Activated CD4-positive, alpha-beta memory T cell treated with anti-CD3 and anti-CD28 coated beads, Interleukin-2, amount 10 ng/mL, durations not matched to agents 7 days and 5 days (primary cell): ENCODE results near the gene CIAPIN1. TPM values are rescaled to one million over a fixed set of nuclear protein-coding genes. Genes with fewer than 3 reads are reported as not detected.
A peak's percentile ranks its signal among the peaks of the same experiment; 100 is the strongest.
"Not testable (repeated sequence)": the region's sequence is repeated elsewhere in the genome, so short reads cannot be mapped to it uniquely, and the experiment has no call there.

Experiments
- CTCF ChIA-PET: fragments of 350-600 bp; sonication (Branson Sonifier 250); formaldehyde crosslinking; loops from one replicate; lab custom pipeline; 2021; ENCODE audit warnings: antibody characterized with exemption, inconsistent platforms; lab: Charles Lee
- POLR2A ChIA-PET: fragments of 350-600 bp; sonication (Branson Sonifier 250); formaldehyde crosslinking; loops from one replicate; lab custom pipeline; 2021; ENCODE audit warnings: antibody characterized with exemption; lab: Charles Lee
- DNase-seq: peaks from one replicate; pipeline ENCODE4 v3.0.0-alpha.2; 2020
- H3K27ac Mint-ChIP-seq: one replicate; pipeline ENCODE4 v1.8.0; 2021; ENCODE audit warnings: mild to moderate bottlenecking, mixed read lengths
- H3K27me3 Mint-ChIP-seq: one replicate; pipeline ENCODE4 v1.8.0; 2021; ENCODE audit warnings: mixed read lengths
- H3K36me3 Mint-ChIP-seq: one replicate; pipeline ENCODE4 v1.8.0; 2021; ENCODE audit warnings: low read depth, mixed read lengths
- H3K4me1 Mint-ChIP-seq: one replicate; pipeline ENCODE4 v1.8.0; 2021; ENCODE audit warnings: mixed read lengths
- H3K4me3 Mint-ChIP-seq: one replicate; pipeline ENCODE4 v1.8.0; 2021; ENCODE audit warnings: mild to moderate bottlenecking, mixed read lengths
- H3K9me3 Mint-ChIP-seq: one replicate; pipeline ENCODE4 v1.8.0; 2021; ENCODE audit warnings: mixed read lengths
- total RNA-seq, 2 experiments: library from RNA; stranded (reverse); gene quantifications; one replicate each; pipeline ENCODE4 v1.2.3, GENCODE V29; 2021

Gene CIAPIN1
- total RNA-seq, 2 experiments from 2014 or later = 35.8 to 36.1 TPM

DNA sequence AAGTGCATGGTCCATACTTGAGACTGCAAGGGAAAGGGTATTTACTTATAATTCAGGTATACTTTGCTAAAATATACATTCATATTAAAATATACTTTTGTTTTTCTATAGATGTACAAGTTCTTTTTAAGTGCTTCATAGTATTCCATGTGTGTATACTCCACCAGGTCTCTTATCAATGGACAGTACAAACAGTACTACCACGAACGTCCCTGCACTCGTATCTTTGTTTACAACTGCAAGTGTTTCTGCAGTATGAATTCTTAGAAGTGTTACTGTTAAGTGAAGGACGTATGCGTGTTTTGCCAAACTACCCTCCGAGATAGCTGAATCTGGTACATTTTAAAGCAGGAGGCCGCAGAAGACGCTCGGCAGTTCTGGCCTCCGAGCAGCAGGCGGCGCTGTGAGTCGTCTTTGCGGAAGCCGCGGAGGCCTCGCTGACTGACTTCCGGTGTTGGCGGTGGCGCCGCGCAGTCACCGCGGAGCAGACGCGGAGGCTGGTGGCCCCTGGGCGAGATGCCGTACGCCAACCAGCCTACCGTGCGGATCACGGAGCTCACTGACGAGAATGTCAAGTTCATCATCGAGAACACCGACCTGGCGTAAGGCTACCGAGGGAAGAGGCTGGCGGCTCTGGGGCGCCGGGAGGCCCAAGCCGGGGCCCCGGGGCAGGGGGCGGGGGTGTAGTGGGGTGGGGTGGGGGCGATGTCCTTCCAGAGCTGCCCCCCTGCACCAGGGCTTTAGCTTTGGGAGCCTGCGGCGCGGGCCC lies 15.2 kb upstream of the CIAPIN1 start, which contains the start of gene POLR2C:
Gene POLR2C, plus strand, starts transcription at position 471 of the 769 bp plus-strand sequence. Its CDS starts 46 bp downstream, at position 517.
- no peaks in the 10 kb centered on the region for H3K9me3 Mint-ChIP-seq
- DNase-seq = peak; percentile 93
- ChIA-PET CTCF (interaction anchor here (0.6 to 2.3 kb wide), 34 partner anchors 10 to 611 kb away, joined by 3 to 45 read pairs (median 4); partner anchors contain the start of genes CCDC102A, CCL17, CIAPIN1 and COQ9), POLR2A (interaction anchor here (0.6 to 5.0 kb wide), 21 partner anchors 11 to 529 kb away, joined by 3 to 65 read pairs (median 6); partner anchors contain the start of genes CCDC102A, CIAPIN1, COQ9 and DOK4)
- peaks cover 36% of the 10 kb centered on the region for H3K4me1 Mint-ChIP-seq
- peak within 1 kb of the TSS; percentile 96 for H3K27ac Mint-ChIP-seq
- no peaks in the 10 kb centered on the region for H3K27me3 Mint-ChIP-seq
- peak within 1 kb of the TSS; percentile 99 for H3K4me3 Mint-ChIP-seq
- peaks cover 35% of the 10 kb centered on the region for H3K36me3 Mint-ChIP-seq

DNA sequence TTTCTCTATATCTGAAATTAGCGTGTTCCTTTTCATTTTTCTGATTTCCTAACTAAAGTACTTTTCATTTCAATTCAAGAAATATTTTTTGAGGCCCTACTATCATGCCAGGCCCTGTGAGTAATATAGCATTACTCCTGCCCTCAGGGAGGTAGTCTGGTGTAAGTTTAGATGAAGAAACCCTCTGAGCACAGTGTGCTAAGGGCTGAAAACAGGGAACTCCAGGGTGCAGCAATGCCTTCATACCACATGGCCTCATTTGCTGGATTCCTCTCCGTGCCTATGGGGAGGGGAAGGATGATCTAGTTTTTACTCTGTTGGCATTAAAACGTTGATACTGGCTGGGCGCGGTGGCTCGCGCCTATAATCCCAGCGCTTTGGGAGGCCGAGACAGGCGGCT lies 4.8 kb upstream of the CIAPIN1 start:
- Mint-ChIP-seq H3K9me3 (no peaks in the 10 kb centered on the region), H3K27me3 (no peaks in the 10 kb centered on the region), H3K4me1 (peaks cover 17% of the 10 kb centered on the region), H3K36me3 (peaks cover 43% of the 10 kb centered on the region), H3K27ac (no peak overlapping the region), H3K4me3 (no peak overlapping the region)
- ChIA-PET POLR2A (interaction anchor here (2.6 kb wide), 1 partner anchor 10 kb away, joined by 11 read pairs; the partner anchor contains the start of gene POLR2C), CTCF (interaction anchor here (1.1 kb wide), 1 partner anchor 10 kb away, joined by 6 read pairs; the partner anchor contains the start of gene POLR2C)
- DNase-seq = no peak

DNA sequence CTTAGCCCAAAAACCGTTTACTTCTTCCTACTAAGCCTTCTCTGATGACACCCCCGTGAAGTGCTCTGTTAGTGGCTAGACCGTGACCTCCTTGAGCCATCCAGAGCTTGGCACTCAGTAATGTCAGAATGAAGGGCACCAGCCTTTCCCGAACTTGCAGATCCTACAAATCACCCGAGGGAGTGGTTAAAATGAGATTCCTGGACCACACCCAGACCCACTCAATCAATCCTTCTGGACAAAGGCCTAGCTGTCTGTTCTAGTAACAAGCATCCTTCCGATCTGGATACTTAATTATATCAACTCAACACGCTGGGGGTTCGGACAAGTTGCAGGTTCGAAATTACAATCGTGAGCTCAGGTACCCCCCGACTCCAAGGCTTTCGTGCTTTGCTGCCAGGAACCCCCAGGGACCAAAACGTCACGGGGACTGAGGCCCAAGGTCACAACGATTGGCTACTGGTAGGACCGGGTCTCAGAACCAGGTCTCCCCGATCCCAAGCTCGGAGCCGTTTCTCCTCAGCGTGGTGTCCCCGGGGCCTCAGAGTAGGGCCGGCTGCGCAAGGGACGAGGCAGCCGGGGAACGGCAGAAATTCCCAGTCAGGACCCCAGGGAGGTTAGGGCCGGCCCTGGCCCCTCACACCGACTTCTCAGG lies 527 bp downstream of the CIAPIN1 start:
- Mint-ChIP-seq H3K36me3 (peaks cover 14% of the 10 kb centered on the region), H3K27ac (peak overlapping the region; percentile 83), H3K4me3 (peak overlapping the region; percentile 91), H3K4me1 (peaks cover 33% of the 10 kb centered on the region), H3K9me3 (no peaks in the 10 kb centered on the region), H3K27me3 (no peaks in the 10 kb centered on the region)
- peak; percentile 36 for DNase-seq
- POLR2A ChIA-PET = interaction anchor here (0.7 to 4.2 kb wide), 37 partner anchors 8 to 578 kb away, joined by 3 to 65 read pairs (median 4); partner anchors contain the start of genes ADGRG5, CCDC102A, DOK4 and NLRC5
- CTCF ChIA-PET = interaction anchor here (0.9 to 3.5 kb wide), 12 partner anchors 10 to 202 kb away, joined by 3 to 45 read pairs (median 6); partner anchors contain the start of gene POLR2C

DNA sequence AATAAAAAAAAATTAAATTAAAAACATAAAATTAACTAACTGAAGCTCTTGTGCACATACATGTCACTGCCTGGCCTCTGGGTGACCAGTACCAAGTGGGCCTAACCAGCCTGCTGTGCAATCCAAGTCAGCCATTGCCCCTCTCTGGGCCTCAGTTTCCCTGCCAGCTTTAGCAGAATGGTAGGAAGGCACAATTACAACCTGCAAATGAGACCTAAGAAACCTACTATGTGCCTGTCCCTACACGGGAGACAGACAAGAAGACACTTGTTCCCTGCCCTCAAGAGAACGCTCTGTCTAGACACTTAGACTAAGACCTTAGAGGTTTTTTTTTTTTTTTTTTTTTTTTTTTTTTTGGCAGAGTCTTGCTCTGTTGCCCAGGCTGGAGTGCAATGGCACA lies 1.7 kb downstream of the CIAPIN1 start:
- CTCF ChIA-PET = interaction anchor here (0.6 to 3.5 kb wide), 2 partner anchors 17 to 276 kb away, joined by 3 to 45 read pairs; partner anchors contain the start of gene POLR2C
- peaks cover 21% of the 10 kb centered on the region for H3K36me3 Mint-ChIP-seq
- peaks cover 5% of the 10 kb centered on the region for H3K9me3 Mint-ChIP-seq
- DNase-seq = no peak
- H3K4me1 Mint-ChIP-seq = peaks cover 33% of the 10 kb centered on the region
- H3K4me3 Mint-ChIP-seq = peak overlapping the region; percentile 49
- no peaks in the 10 kb centered on the region for H3K27me3 Mint-ChIP-seq
- no peak overlapping the region for H3K27ac Mint-ChIP-seq
- POLR2A ChIA-PET = interaction anchor here (2.5 to 4.2 kb wide), 2 partner anchors 12 to 17 kb away, joined by 12 to 65 read pairs; partner anchors contain the start of gene POLR2C

DNA sequence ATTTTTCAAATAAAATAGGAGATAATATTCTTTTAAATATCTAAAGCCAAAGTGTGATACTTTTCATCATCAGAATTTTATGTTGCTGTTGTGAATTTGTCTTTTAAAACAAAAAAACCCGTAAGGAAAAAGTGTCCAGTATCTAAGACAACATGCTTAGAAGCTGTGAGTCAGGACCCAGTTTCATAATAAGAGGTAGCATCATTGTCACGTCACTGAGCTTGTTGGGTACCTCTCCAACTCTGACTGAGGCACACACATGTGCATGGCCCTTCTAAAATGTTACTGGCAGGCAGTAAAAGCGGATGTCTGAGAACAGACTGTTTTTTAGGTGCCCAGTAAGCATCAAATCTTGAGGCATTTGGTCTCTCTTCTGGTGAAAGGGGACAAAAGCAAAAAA lies 2.5 kb downstream of the CIAPIN1 start:
- Mint-ChIP-seq H3K4me3 (no peak overlapping the region), H3K4me1 (peaks cover 31% of the 10 kb centered on the region), H3K36me3 (peaks cover 28% of the 10 kb centered on the region), H3K27ac (no peak overlapping the region), H3K27me3 (no peaks in the 10 kb centered on the region), H3K9me3 (peaks cover 12% of the 10 kb centered on the region)
- POLR2A ChIA-PET = interaction anchor here (1.3 kb wide), 1 partner anchor 18 kb away, joined by 7 read pairs; the partner anchor contains the start of gene POLR2C
- CTCF ChIA-PET = interaction anchor here (0.7 to 1.7 kb wide), 3 partner anchors 17 to 76 kb away, joined by 3 to 5 read pairs (median 3); partner anchors contain the start of gene POLR2C
- DNase-seq = no peak

DNA sequence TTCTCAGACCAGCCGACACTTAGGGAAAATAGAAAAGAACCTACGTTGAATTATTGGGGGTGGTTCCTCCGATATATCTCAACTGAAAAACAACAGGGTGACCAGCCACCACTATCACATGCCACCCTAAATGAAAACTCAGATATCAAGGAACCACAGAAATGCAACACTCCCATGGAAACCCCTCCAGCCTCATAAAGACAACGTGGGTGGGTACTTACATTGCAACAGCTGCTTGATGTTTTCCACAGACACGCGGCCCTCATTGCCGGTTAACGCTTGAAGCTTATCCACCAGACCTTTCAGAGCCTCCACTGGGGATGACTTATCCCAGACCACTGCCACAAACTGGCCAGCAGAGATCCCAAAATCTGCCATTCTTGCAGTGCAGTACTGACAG lies 6.6 kb downstream of the CIAPIN1 start:
- not testable (repeated sequence) for H3K4me1 Mint-ChIP-seq, H3K27ac Mint-ChIP-seq
- H3K36me3 Mint-ChIP-seq = peaks cover 48% of the 10 kb centered on the region

DNA sequence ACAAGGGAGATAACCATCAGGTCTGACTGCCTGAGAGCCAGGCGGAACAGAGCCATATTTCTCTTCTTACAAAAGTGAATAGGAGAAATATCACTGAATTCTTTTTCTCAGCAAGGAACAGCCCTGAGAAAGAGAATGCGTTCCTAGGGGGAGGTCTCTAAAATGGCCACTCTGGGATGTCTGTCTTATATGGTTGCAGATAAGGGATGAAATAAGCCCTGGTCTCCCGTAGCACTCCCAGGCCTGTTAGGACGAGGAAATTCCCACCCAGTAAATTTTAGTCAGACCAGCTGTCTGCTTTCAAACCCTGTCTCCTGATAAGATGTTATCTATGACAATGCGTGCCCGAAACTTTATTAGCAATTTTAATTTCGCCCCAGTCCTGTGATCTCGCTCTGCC lies 7.2 kb downstream of the CIAPIN1 start:
- Mint-ChIP-seq H3K36me3 (peaks cover 50% of the 10 kb centered on the region), H3K9me3 (peaks cover 14% of the 10 kb centered on the region)
- CTCF ChIA-PET, H3K4me3 Mint-ChIP-seq, H3K4me1 Mint-ChIP-seq, DNase-seq, H3K27me3 Mint-ChIP-seq, H3K27ac Mint-ChIP-seq, POLR2A ChIA-PET: not testable (repeated sequence)

More for the DNA sequence above, 6.6 kb downstream of the CIAPIN1 start:
- H3K27me3 Mint-ChIP-seq, POLR2A ChIA-PET, H3K4me3 Mint-ChIP-seq, DNase-seq, CTCF ChIA-PET: not testable (repeated sequence)
- peaks cover 14% of the 10 kb centered on the region for H3K9me3 Mint-ChIP-seq

DNA sequence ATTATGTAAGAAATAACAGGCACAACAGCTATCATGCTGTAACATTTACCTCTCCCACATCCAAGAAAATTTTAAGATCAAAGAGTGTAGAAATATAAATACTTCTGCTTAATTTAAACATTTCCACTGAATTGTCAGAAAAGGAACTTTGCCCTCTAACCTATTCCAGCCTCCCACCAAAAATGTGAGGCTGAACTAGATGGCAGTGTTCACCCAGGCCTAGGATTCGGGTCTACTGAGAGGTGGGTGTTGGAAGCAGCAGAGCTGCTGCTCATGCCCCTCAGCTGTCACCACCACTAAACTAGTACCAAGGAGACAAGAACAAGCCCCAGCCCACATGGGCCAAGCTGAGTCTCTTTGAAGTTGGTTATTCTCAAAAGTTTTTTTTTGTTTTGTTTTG lies 11.3 kb downstream of the CIAPIN1 start:
- ChIA-PET CTCF (no interaction called here), POLR2A (no interaction called here)
- Mint-ChIP-seq H3K36me3 (peaks cover 68% of the 10 kb centered on the region), H3K27me3 (no peaks in the 10 kb centered on the region), H3K9me3 (peaks cover 11% of the 10 kb centered on the region), H3K4me1 (no peaks in the 10 kb centered on the region), H3K27ac (no peak overlapping the region), H3K4me3 (no peak overlapping the region)
- no peak for DNase-seq

DNA sequence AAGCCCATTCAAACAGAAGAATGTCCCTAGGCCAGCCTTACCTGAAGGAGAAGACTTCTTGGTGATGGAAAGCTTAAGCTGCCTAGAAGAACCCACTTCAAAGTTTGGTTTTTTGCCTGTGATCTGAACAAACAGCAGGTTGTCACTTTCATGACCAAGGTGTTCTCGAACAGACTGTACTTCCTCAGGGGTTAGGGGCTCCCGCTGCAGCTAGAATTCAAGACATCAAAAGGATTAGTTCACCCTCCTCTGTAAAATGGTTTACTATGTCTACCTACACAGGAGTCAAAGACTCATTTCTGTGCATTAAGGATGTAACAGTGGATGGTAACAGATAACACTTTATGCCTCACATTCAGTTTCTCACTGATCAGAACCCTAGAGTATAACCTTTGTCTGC lies 13.2 kb downstream of the CIAPIN1 start:
- no peaks in the 10 kb centered on the region for H3K9me3 Mint-ChIP-seq
- no peak overlapping the region for H3K4me3 Mint-ChIP-seq
- no peak for DNase-seq
- H3K36me3 Mint-ChIP-seq = peaks cover 63% of the 10 kb centered on the region
- H3K27me3 Mint-ChIP-seq = no peaks in the 10 kb centered on the region
- H3K27ac Mint-ChIP-seq = no peak overlapping the region
- CTCF ChIA-PET = interaction anchor here (0.8 kb wide), 1 partner anchor 17 kb away, joined by 5 read pairs; no protein-coding TSS in a partner anchor
- POLR2A ChIA-PET = interaction anchor here (1.5 to 2.6 kb wide), 2 partner anchors 13 to 29 kb away, joined by 3 to 12 read pairs; partner anchors contain the start of genes CIAPIN1 and COQ9
- H3K4me1 Mint-ChIP-seq = no peaks in the 10 kb centered on the region

DNA sequence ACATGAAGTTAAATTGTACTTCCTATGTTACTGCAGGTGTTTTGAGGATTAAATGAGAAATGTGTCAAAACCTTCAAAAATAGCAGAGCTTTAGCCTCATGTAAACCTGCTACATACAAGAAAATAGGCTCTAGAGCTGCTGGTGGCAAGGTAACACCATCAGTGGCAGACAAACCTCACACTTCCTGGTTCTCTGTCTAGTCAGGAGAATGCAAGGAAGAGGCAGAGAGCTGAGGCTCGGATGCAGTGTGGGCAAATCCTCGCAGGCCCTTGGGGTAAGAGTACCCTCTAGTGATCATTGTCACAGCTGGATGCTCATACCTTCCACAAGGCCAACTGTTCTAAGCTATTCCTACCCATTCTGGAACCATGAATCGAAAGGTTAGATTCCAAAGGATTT lies 14.2 kb downstream of the CIAPIN1 start:
- ChIA-PET POLR2A (interaction anchor here (1.5 to 2.6 kb wide), 2 partner anchors 14 to 30 kb away, joined by 3 to 12 read pairs; partner anchors contain the start of genes CIAPIN1 and COQ9), CTCF (interaction anchor here (0.8 to 1.3 kb wide), 4 partner anchors 14 to 30 kb away, joined by 3 to 5 read pairs (median 4); partner anchors contain the start of gene POLR2C)
- Mint-ChIP-seq H3K4me3 (no peak overlapping the region), H3K27ac (no peak overlapping the region), H3K27me3 (no peaks in the 10 kb centered on the region), H3K4me1 (no peaks in the 10 kb centered on the region), H3K9me3 (no peaks in the 10 kb centered on the region), H3K36me3 (peaks cover 62% of the 10 kb centered on the region)
- no peak for DNase-seq

DNA sequence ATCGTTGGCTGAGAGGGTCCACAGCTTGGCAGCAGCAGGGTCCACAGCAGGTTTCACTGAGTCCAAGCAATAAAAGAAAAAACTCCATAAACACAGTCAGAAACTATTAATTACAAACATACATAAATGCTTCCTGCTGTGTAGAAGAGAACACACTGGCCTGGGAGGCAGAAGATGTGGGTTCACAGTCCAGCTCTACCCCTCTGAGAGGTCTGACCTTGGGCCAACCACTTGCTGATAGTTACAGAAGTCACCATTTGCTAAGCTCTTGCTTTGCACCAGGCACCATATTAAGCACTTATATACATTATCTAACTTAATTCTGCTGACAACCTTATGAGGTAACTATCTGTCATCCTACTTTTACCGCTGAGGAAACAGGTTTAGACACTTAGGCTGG lies 14.7 kb downstream of the CIAPIN1 start:
- Mint-ChIP-seq H3K4me3 (no peak overlapping the region), H3K36me3 (peaks cover 66% of the 10 kb centered on the region), H3K4me1 (no peaks in the 10 kb centered on the region), H3K27me3 (no peaks in the 10 kb centered on the region), H3K9me3 (no peaks in the 10 kb centered on the region), H3K27ac (no peak overlapping the region)
- ChIA-PET POLR2A (interaction anchor here (1.1 to 2.6 kb wide), 3 partner anchors 11 to 31 kb away, joined by 3 to 12 read pairs (median 3); partner anchors contain the start of genes CIAPIN1 and COQ9), CTCF (interaction anchor here (1.0 to 1.3 kb wide), 3 partner anchors 14 to 30 kb away, joined by 3 to 5 read pairs (median 3); partner anchors contain the start of gene POLR2C)
- no peak for DNase-seq

DNA sequence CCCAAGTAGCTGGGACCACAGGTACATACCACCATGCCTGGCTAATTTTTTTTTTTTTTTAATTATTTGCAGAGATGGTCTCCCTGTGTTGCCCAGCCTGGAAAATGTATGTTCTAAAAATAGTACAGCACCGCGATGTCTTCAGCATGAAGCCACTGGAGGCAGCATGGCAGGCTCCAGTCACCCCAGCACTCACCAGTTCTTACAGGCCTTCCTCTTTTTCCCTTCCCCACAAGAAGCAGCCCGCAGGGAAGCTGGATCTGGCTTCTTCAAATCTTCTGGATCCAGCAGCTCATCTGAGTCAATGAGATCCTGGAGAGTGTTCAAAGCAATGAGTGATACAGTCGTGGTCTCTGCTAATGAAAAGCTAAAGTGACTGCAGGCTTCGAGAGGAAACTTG lies 16.2 kb downstream of the CIAPIN1 start:
- ChIA-PET CTCF (interaction anchor here (3.1 kb wide), 1 partner anchor 13 kb away, joined by 13 read pairs; no protein-coding TSS in a partner anchor), POLR2A (no interaction called here)
- H3K27me3 Mint-ChIP-seq = no peaks in the 10 kb centered on the region
- no peak overlapping the region for H3K27ac Mint-ChIP-seq
- no peak overlapping the region for H3K4me3 Mint-ChIP-seq
- DNase-seq = no peak
- H3K4me1 Mint-ChIP-seq = no peaks in the 10 kb centered on the region
- H3K36me3 Mint-ChIP-seq = peaks cover 69% of the 10 kb centered on the region
- H3K9me3 Mint-ChIP-seq = no peaks in the 10 kb centered on the region
